SJSA1 (cell line): Measurements from ENCODE around the gene CCS. TPM values are rescaled to one million over a fixed set of nuclear protein-coding genes. Genes with fewer than 3 reads are reported as not detected.

Source experiments
- DNase-seq, 2 experiments: peaks; one replicate each; pipeline ENCODE4 v3.0.0-alpha.2; 2015 to 2020; ENCODE audit warnings: low spot score in 2 of 2, low read depth in 1 of 2
- H3K27ac ChIP-seq: fragments of 250-450 bp; sonication (Bioruptor Pico); 2 replicates; pipeline ENCODE4 v1.5.1; 2020; ENCODE audit warnings: mild to moderate bottlenecking, moderate library complexity
- H3K27me3 ChIP-seq: fragments of 250-450 bp; sonication (Bioruptor Pico); replicated peaks from 2 replicates; pipeline ENCODE4 v1.5.1; 2020; ENCODE audit warnings: mild to moderate bottlenecking, moderate library complexity
- H3K36me3 ChIP-seq: fragments of 250-450 bp; sonication (Bioruptor Pico); 2 replicates; pipeline ENCODE4 v1.5.1; 2020; ENCODE audit warnings: mild to moderate bottlenecking
- H3K4me1 ChIP-seq: fragments of 250-450 bp; sonication (Bioruptor Pico); replicated peaks from 2 replicates; pipeline ENCODE4 v1.6.1; 2021; ENCODE audit warnings: mild to moderate bottlenecking
- H3K4me3 ChIP-seq: fragments of 250-450 bp; sonication (Bioruptor Pico); 2 replicates; pipeline ENCODE4 v1.5.1; 2020; ENCODE audit warnings: mild to moderate bottlenecking
- H3K9me3 ChIP-seq: fragments of 250-450 bp; sonication (Bioruptor Pico); replicated peaks from 2 replicates; pipeline ENCODE4 v1.5.1; 2020; ENCODE audit warnings: mild to moderate bottlenecking
- total RNA-seq: library from RNA; depleted of rRNA; stranded (reverse); fragments of >200 nt; shearing (Covaris generic); gene quantifications from 2 replicates; pipeline ENCODE4 v1.2.3, GENCODE V29; 2014

Gene CCS
- total RNA-seq, 1 experiment from 2014 or later: 44.8 TPM

GRCh38 chr11:66612458-66612857, 19.5 kb downstream of the CCS start:
- Histone ChIP-seq H3K4me1 (peaks cover 14% of the 10 kb centered on the region), H3K27ac (no peak overlapping the region), H3K4me3 (no peak overlapping the region), H3K36me3 (peaks cover 11% of the 10 kb centered on the region), H3K9me3 (no peaks in the 10 kb centered on the region), H3K27me3 (no peaks in the 10 kb centered on the region)
- DNase-seq: no peak

- no peak for DNase-seq
- H3K27ac ChIP-seq: no peak overlapping the region
- H3K4me3 ChIP-seq: no peak overlapping the region
- no peaks in the 10 kb centered on the region for H3K27me3 ChIP-seq
- H3K9me3 ChIP-seq: no peaks in the 10 kb centered on the region
- H3K4me1 ChIP-seq: peaks cover 21% of the 10 kb centered on the region
- peaks cover 27% of the 10 kb centered on the region for H3K36me3 ChIP-seq
Measured at GRCh38 chr11:66614073-66614472, 21.1 kb downstream of the CCS start.

- DNase-seq: peak; percentile 100
- Histone ChIP-seq H3K27ac (peak within 1 kb of the TSS; percentile 92), H3K4me1 (peaks cover 26% of the 10 kb centered on the region), H3K4me3 (peak within 1 kb of the TSS; percentile 92), H3K27me3 (no peaks in the 10 kb centered on the region), H3K36me3 (peaks cover 48% of the 10 kb centered on the region), H3K9me3 (no peaks in the 10 kb centered on the region)
Measured at GRCh38 chr11:66616379-66617154, 23.6 kb downstream of the CCS start, which contains the start of gene RBM14. TSS of gene RBM14 (plus strand) at chr11:66616630. CDS start at chr11:66616721, 91 bp downstream.

GRCh38 chr11:66617155-66617834, 24.3 kb downstream of the CCS start:
- DNase-seq: no peak
- Histone ChIP-seq H3K36me3 (peaks cover 55% of the 10 kb centered on the region), H3K27ac (peak overlapping the region; percentile 92), H3K9me3 (no peaks in the 10 kb centered on the region), H3K27me3 (no peaks in the 10 kb centered on the region), H3K4me3 (peak overlapping the region; percentile 92), H3K4me1 (peaks cover 26% of the 10 kb centered on the region)

GRCh38 chr11:66619080-66619554, 26.1 kb downstream of the CCS start:
- peak in 1 of 2 experiments; percentile 31 for DNase-seq

GRCh38 chr11:66624450-66624849, 31.5 kb downstream of the CCS start:
- Histone ChIP-seq H3K4me3 (no peak overlapping the region), H3K27ac (no peak overlapping the region), H3K9me3 (no peaks in the 10 kb centered on the region), H3K36me3 (peaks cover 96% of the 10 kb centered on the region), H3K4me1 (0 out of 2 replicates have a peak, but pooled peaks cover 13% of the 10 kb centered on the region), H3K27me3 (no peaks in the 10 kb centered on the region)
- no peak for DNase-seq

More at GRCh38 chr11:66619080-66619554, 26.1 kb downstream of the CCS start:
- Histone ChIP-seq H3K4me3 (peak overlapping the region; percentile 92), H3K4me1 (peaks cover 36% of the 10 kb centered on the region), H3K9me3 (no peaks in the 10 kb centered on the region), H3K27me3 (no peaks in the 10 kb centered on the region), H3K36me3 (peaks cover 73% of the 10 kb centered on the region), H3K27ac (peak overlapping the region; percentile 39)

- H3K4me1 ChIP-seq: 0 out of 2 replicates have a peak, but pooled peaks cover 10% of the 10 kb centered on the region
- no peaks in the 10 kb centered on the region for H3K9me3 ChIP-seq
- no peak overlapping the region for H3K27ac ChIP-seq
- peaks cover 98% of the 10 kb centered on the region for H3K36me3 ChIP-seq
- no peaks in the 10 kb centered on the region for H3K27me3 ChIP-seq
- no peak for DNase-seq
- H3K4me3 ChIP-seq: no peak overlapping the region
Measured at GRCh38 chr11:66625041-66625751, 32.2 kb downstream of the CCS start.

GRCh38 chr11:66625752-66626149, 32.8 kb downstream of the CCS start:
- Histone ChIP-seq H3K27ac (no peak overlapping the region), H3K4me1 (0 out of 2 replicates have a peak, but pooled peaks cover 10% of the 10 kb centered on the region), H3K4me3 (no peak overlapping the region), H3K9me3 (no peaks in the 10 kb centered on the region), H3K27me3 (no peaks in the 10 kb centered on the region), H3K36me3 (peaks cover 98% of the 10 kb centered on the region)
- no peak for DNase-seq

GRCh38 chr11:66626382-66626781, 33.4 kb downstream of the CCS start:
- H3K36me3 ChIP-seq: peaks cover 100% of the 10 kb centered on the region
- H3K9me3 ChIP-seq: no peaks in the 10 kb centered on the region
- H3K27ac ChIP-seq: no peak overlapping the region
- DNase-seq: no peak
- H3K27me3 ChIP-seq: no peaks in the 10 kb centered on the region
- H3K4me1 ChIP-seq: 0 out of 2 replicates have a peak, but pooled peaks cover 10% of the 10 kb centered on the region
- H3K4me3 ChIP-seq: no peak overlapping the region

GRCh38 chr11:66626926-66627325, 33.9 kb downstream of the CCS start:
- no peaks in the 10 kb centered on the region for H3K9me3 ChIP-seq
- no peak for DNase-seq
- no peaks in the 10 kb centered on the region for H3K27me3 ChIP-seq
- no peak overlapping the region for H3K4me3 ChIP-seq
- H3K36me3 ChIP-seq: peaks cover 100% of the 10 kb centered on the region
- H3K4me1 ChIP-seq: 0 out of 2 replicates have a peak, but pooled peaks cover 10% of the 10 kb centered on the region
- no peak overlapping the region for H3K27ac ChIP-seq

- H3K9me3 ChIP-seq: no peaks in the 10 kb centered on the region
- no peak overlapping the region for H3K4me3 ChIP-seq
- DNase-seq: no peak
- 0 out of 2 replicates have a peak, but pooled peaks cover 4% of the 10 kb centered on the region for H3K4me1 ChIP-seq
- no peak overlapping the region for H3K27ac ChIP-seq
- peaks cover 100% of the 10 kb centered on the region for H3K36me3 ChIP-seq
- no peaks in the 10 kb centered on the region for H3K27me3 ChIP-seq
Measured at GRCh38 chr11:66628061-66628603, 35.1 kb downstream of the CCS start.

- Histone ChIP-seq H3K36me3 (peaks cover 100% of the 10 kb centered on the region), H3K27ac (no peak overlapping the region), H3K4me3 (no peak overlapping the region), H3K4me1 (no peaks in the 10 kb centered on the region), H3K27me3 (no peaks in the 10 kb centered on the region), H3K9me3 (no peaks in the 10 kb centered on the region)
- no peak for DNase-seq
Measured at GRCh38 chr11:66629356-66629755, 36.4 kb downstream of the CCS start.

- no peaks in the 10 kb centered on the region for H3K4me1 ChIP-seq
- no peaks in the 10 kb centered on the region for H3K9me3 ChIP-seq
- no peak for DNase-seq
- no peaks in the 10 kb centered on the region for H3K27me3 ChIP-seq
- no peak overlapping the region for H3K4me3 ChIP-seq
- peaks cover 98% of the 10 kb centered on the region for H3K36me3 ChIP-seq
- no peak overlapping the region for H3K27ac ChIP-seq
Measured at GRCh38 chr11:66631883-66632282, 38.9 kb downstream of the CCS start.
